HepG2 (cell line): ENCODE measurements around the gene LINS1. TPM values are rescaled to one million over a fixed set of nuclear protein-coding genes. Genes with fewer than 3 reads are reported as not detected.
A peak's percentile ranks its signal among the peaks of the same experiment; 100 is the strongest.

Source experiments
- ATAC-seq: fragments of 200-7000 bp; cut with Tn5 transposase; 3 replicates; pipeline ENCODE4 v1.9.1; 2020; ENCODE audit warnings: mild to moderate bottlenecking, moderate library complexity
- BruUV-seq: library from RNA; stranded (reverse); fragments of 400-500 nt; replicated peaks from 2 replicates; lab custom pipeline; 2021; lab: Mats Ljungman, UMichigan
- CTCF ChIA-PET: fragments of 300-600 bp; formaldehyde crosslinking; extraction: SDS; loops from one replicate; lab custom pipeline; 2021; ENCODE audit warnings: low total read pairs, inconsistent platforms, low intra/inter-chr PET ratio; lab: Yijun Ruan, JAX
- POLR2A ChIA-PET: fragments of 350-600 bp; sonication (Branson Sonifier 250); formaldehyde crosslinking; loops from one replicate; lab custom pipeline; 2020; ENCODE audit warnings: antibody characterized with exemption, inconsistent platforms; lab: Yijun Ruan, JAX
- DNase-seq: peaks from one replicate; pipeline ENCODE4 v3.0.0-alpha.2; 2015; ENCODE audit warnings: low spot score
- FAIRE-seq: peaks from 3 replicates; lab custom pipeline; 2011; peaks lifted over from hg19 to GRCh38; lab: Jason Lieb, UNC
- H2AFZ ChIP-seq: one replicate; pipeline ENCODE4 v1.6.1; 2011; ENCODE audit warnings: low read length, inconsistent platforms
- H3K27ac ChIP-seq: fragments of 300-600 bp; 3 replicates; pipeline ENCODE4 v1.8.0; 2011; ENCODE audit warnings: mixed run types, mild to moderate bottlenecking, mixed read lengths, low read length, inconsistent platforms; ENCODE audit not compliant: insufficient read depth; ENCODE audit errors: extremely low read length
- H3K27me3 ChIP-seq, 2 experiments: fragments of 200-600 bp in 1 of 2; 2 replicates in 1 of 2; 3 replicates in 1 of 2; pipeline versions ENCODE4 v1.6.0 to v1.8.0; 2011; ENCODE audit warnings: low read length in 2 of 2, mild to moderate bottlenecking in 2 of 2, moderate library complexity in 2 of 2, inconsistent platforms in 1 of 2; ENCODE audit not compliant: insufficient read depth in 2 of 2, control insufficient read depth in 1 of 2
- H3K36me3 ChIP-seq, 2 experiments: fragments of 200-600 bp in 1 of 2; replicated peaks in 1 of 2; 2 replicates in 1 of 2; 3 replicates in 1 of 2; pipeline versions ENCODE4 v1.5.1 to v1.8.0; 2011; ENCODE audit warnings: low read length in 2 of 2, inconsistent platforms in 1 of 2; ENCODE audit not compliant: insufficient read depth in 2 of 2, control insufficient read depth in 1 of 2
- H3K4me1 ChIP-seq: 2 replicates; pipeline ENCODE4 v1.5.1; 2012; ENCODE audit warnings: low read length, inconsistent platforms; ENCODE audit not compliant: insufficient read depth
- H3K4me2 ChIP-seq: 2 replicates; pipeline ENCODE4 v1.6.0; 2011; ENCODE audit warnings: low read depth, low read length, inconsistent platforms
- H3K4me3 ChIP-seq, 3 experiments: fragments of 200-600 bp in 1 of 3; sonication (generic), shearing (Covaris generic) in 1 of 3; replicated peaks in 1 of 3; 2 replicates each; pipeline ENCODE4 v1.5.1; 2011 to 2016; ENCODE audit warnings: low read length in 3 of 3, inconsistent platforms in 2 of 3, low read depth in 2 of 3, mild to moderate bottlenecking in 2 of 3, control low read depth in 1 of 3, mixed read lengths in 1 of 3; ENCODE audit not compliant: insufficient read depth in 1 of 3
- H3K79me2 ChIP-seq: one replicate; pipeline ENCODE4 v1.6.1; 2011; ENCODE audit warnings: low read length, inconsistent platforms; ENCODE audit not compliant: insufficient read depth
- H3K9ac ChIP-seq: 2 replicates; pipeline ENCODE4 v1.6.0; 2011; ENCODE audit warnings: mild to moderate bottlenecking, low read depth, low read length, inconsistent platforms; ENCODE audit not compliant: insufficient read depth
- H3K9me3 ChIP-seq: 2 replicates; pipeline ENCODE4 v1.5.1; 2012; ENCODE audit warnings: mild to moderate bottlenecking, low read length
- H4K20me1 ChIP-seq: 2 replicates; pipeline ENCODE4 v1.6.0; 2011; ENCODE audit warnings: inconsistent platforms, mild to moderate bottlenecking, low read length, moderate library complexity; ENCODE audit not compliant: insufficient read depth
- ETV6 ChIP-seq: sonication (generic); formaldehyde crosslinking; conservative IDR thresholded peaks from 2 replicates; pipeline ENCODE4 v1.4.0; 2020; ENCODE audit warnings: missing genetic modification reagents
- GATAD1 ChIP-seq: IDR thresholded peaks from 2 replicates; pipeline ENCODE4 v1.6.1; 2016; ENCODE audit warnings: missing genetic modification reagents, missing compliant biosample characterization
- KLF13 ChIP-seq: sonication (generic); formaldehyde crosslinking; IDR thresholded peaks from 2 replicates; pipeline ENCODE4 v1.4.0; 2020; ENCODE audit warnings: mild to moderate bottlenecking, missing genetic modification reagents
- KLF15 ChIP-seq: sonication (generic); formaldehyde crosslinking; IDR thresholded peaks from 2 replicates; pipeline ENCODE4 v1.8.1; 2023; ENCODE audit warnings: borderline replicate concordance, mild to moderate bottlenecking, inconsistent platforms, missing genetic modification reagents, mixed read lengths
- NPAS2 ChIP-seq: sonication (generic); formaldehyde crosslinking; IDR thresholded peaks from 2 replicates; pipeline ENCODE4 v1.8.0; 2022; ENCODE audit warnings: mild to moderate bottlenecking, missing genetic modification reagents, borderline replicate concordance
- NR2F1 ChIP-seq, 2 experiments: fragments of 450-650 bp in 1 of 2; formaldehyde crosslinking in 1 of 2; IDR thresholded peaks; 2 replicates each; pipeline versions ENCODE4 v1.5.0 to v1.6.1; 2016 to 2020; ENCODE audit warnings: mild to moderate bottlenecking in 1 of 2, missing compliant biosample characterization in 1 of 2, missing genetic modification reagents in 1 of 2, moderate library complexity in 1 of 2
- PBX3 ChIP-seq: sonication (generic); formaldehyde crosslinking; IDR thresholded peaks from 2 replicates; pipeline ENCODE4 v1.8.1; 2023; ENCODE audit warnings: missing genetic modification reagents, inconsistent platforms, borderline replicate concordance
- PHB2 ChIP-seq: fragments of 450-650 bp; IDR thresholded peaks from 2 replicates; pipeline ENCODE4 v1.6.1; 2018; ENCODE audit not compliant: partially characterized antibody
- SMARCC2 ChIP-seq: fragments of 450-650 bp; IDR thresholded peaks from 2 replicates; pipeline ENCODE4 v1.6.1; 2017; ENCODE audit warnings: antibody characterized with exemption, mild to moderate bottlenecking
- SP1 ChIP-seq, 2 experiments: fragments of 450-650 bp in 1 of 2; sonication (generic) in 1 of 2; formaldehyde crosslinking in 1 of 2; IDR thresholded peaks; 2 replicates each; pipeline versions ENCODE4 v1.4.0 to v1.6.1; 2016 to 2020; ENCODE audit warnings: missing genetic modification reagents in 1 of 2
- SRF ChIP-seq: IDR thresholded peaks from 2 replicates; pipeline ENCODE4 v1.6.1; 2011; ENCODE audit warnings: mild to moderate bottlenecking, low read depth, low read length, moderate library complexity
- YY1 ChIP-seq: IDR thresholded peaks from 2 replicates; pipeline ENCODE4 v1.6.1; 2011; ENCODE audit warnings: low read length, low read depth, moderate library complexity, mild to moderate bottlenecking; ENCODE audit not compliant: insufficient read depth, insufficient replicate concordance
- ZBTB20 ChIP-seq: sonication (generic); formaldehyde crosslinking; IDR thresholded peaks from 2 replicates; pipeline ENCODE4 v1.8.1; 2023; ENCODE audit warnings: missing genetic modification reagents, low read depth, mild to moderate bottlenecking, borderline replicate concordance
- ZFP1 ChIP-seq: IDR thresholded peaks from 2 replicates; pipeline ENCODE4 v1.6.1; 2016
- ZFY ChIP-seq: sonication (generic); formaldehyde crosslinking; IDR thresholded peaks from 2 replicates; pipeline ENCODE4 v1.4.0; 2020; ENCODE audit warnings: missing genetic modification reagents
- ZNF326 ChIP-seq: sonication (generic); formaldehyde crosslinking; IDR thresholded peaks from 2 replicates; pipeline ENCODE4 v1.4.0; 2020; ENCODE audit warnings: missing genetic modification reagents, borderline replicate concordance
- ZNF629 ChIP-seq: sonication (generic); formaldehyde crosslinking; conservative IDR thresholded peaks from 2 replicates; pipeline ENCODE4 v1.5.0; 2020; ENCODE audit warnings: missing genetic modification reagents
- ZNF737 ChIP-seq: sonication (generic); formaldehyde crosslinking; IDR thresholded peaks from 2 replicates; pipeline ENCODE4 v1.5.0; 2020; ENCODE audit warnings: missing genetic modification reagents, mild to moderate bottlenecking, borderline replicate concordance
- ZNF740 ChIP-seq: sonication (generic); formaldehyde crosslinking; IDR thresholded peaks from 2 replicates; pipeline ENCODE4 v1.4.0; 2020; ENCODE audit warnings: missing genetic modification reagents
- ZSCAN20 ChIP-seq: sonication (generic); formaldehyde crosslinking; IDR thresholded peaks from 2 replicates; pipeline ENCODE4 v1.4.0; 2020; ENCODE audit warnings: missing genetic modification reagents, mild to moderate bottlenecking, borderline replicate concordance
- WGBS: methylation state at CpG from one replicate; pipeline ENCODE4 v1.1.6; 2017; ENCODE audit warnings: low lambda C conversion rate; 5-methylcytosine and 5-hydroxymethylcytosine counted together
- in situ Hi-C: cut with HindIII; loops from 2 replicates; pipeline ENCODE4 v1.10.0; 2017; ENCODE audit warnings: low pct_unique_long_range_greater_than_20kb; ENCODE audit not compliant: extremely low pct_ligation_motif_present
- intact Hi-C: fragments of 100-400 bp; cut with micrococcal nuclease; formaldehyde crosslinking; loops from one replicate; pipeline ENCODE4 v1.10.0; 2022; ENCODE audit not compliant: unreplicated experiment
- polyA plus RNA-seq, 8 experiments: library from polyadenylated mRNA; depleted of rRNA in 3 of 8; stranded (reverse) in 7 of 8; unstranded in 1 of 8; fragments of >200 nt; fragmentation: Illumina TruSeq in 4 of 8; extraction: Trizol in 4 of 8; gene quantifications; 2 replicates each; pipeline versions ENCODE4 v1.2.1 to v1.2.3, GENCODE V29; 2011 to 2016; ENCODE audit warnings: low read depth in 4 of 8, missing spikeins in 1 of 8, mixed read lengths in 1 of 8; ENCODE audit not compliant: insufficient read depth in 1 of 8
- total RNA-seq, 5 experiments: library from RNA; depleted of rRNA; stranded (reverse); fragments of >200 nt; fragmentation: Illumina TruSeq; extraction: Trizol; gene quantifications; 2 replicates each; pipeline ENCODE4 v1.2.3, GENCODE V29; 2016; ENCODE audit warnings: low read depth in 1 of 5

LINS1 gene
- total and polyA plus RNA-seq, 2 of the 13 experiments (the other 11 are each of a cell fraction or from before 2014, with no cell fraction given) = 9.8 to 10.4 TPM

- ATAC-seq = no peak
- Histone ChIP-seq H3K79me2 (peaks cover 26% of the 10 kb centered on the region), H2AFZ (no peak overlapping the region), H3K4me2 (no peak overlapping the region), H3K36me3 (no peaks in the 10 kb centered on the region), H3K27ac (no peak overlapping the region), H3K27me3 (no peaks in the 10 kb centered on the region), H4K20me1 (no peaks in the 10 kb centered on the region), H3K4me1 (0 out of 2 replicates have a peak, but pooled peaks cover under 1% of the 10 kb centered on the region), H3K9me3 (peaks cover 23% of the 10 kb centered on the region), H3K9ac (no peak overlapping the region), H3K4me3 (no peak overlapping the region)
- CTCF ChIA-PET = no interaction called here
- intact Hi-C loops = no loop called here
- no TSS peak for BruUV-seq
- TF ChIP-seq ZNF740 (CRISPR knock-in tag) (no peak), ZSCAN20 (CRISPR knock-in tag) (no peak), ZFP1 (CRISPR knock-in tag) (no peak), ZNF629 (CRISPR knock-in tag) (0 out of 2 replicates have a peak, but pooled peaks have one; percentile 9), SP1 (IDR thresholded peaks at IDR 0.05) (no peak), SP1 (CRISPR knock-in tag; IDR thresholded peaks at IDR 0.05) (no peak)
- DNase-seq = no peak
- in situ Hi-C loops = no loop called here
- no peak for FAIRE-seq
- 100% methylated on average over 2 of the region's 2 CpGs for WGBS
- POLR2A ChIA-PET = no interaction called here
Measured at GRCh38 chr15:100593431-100593830, 8.6 kb downstream of the LINS1 start.

- Histone ChIP-seq H3K36me3 (no peaks in the 10 kb centered on the region), H3K27me3 (no peaks in the 10 kb centered on the region), H3K27ac (no peak overlapping the region), H2AFZ (no peak overlapping the region), H3K79me2 (peaks cover 20% of the 10 kb centered on the region), H3K4me1 (no peaks in the 10 kb centered on the region), H3K9ac (no peak overlapping the region), H4K20me1 (no peaks in the 10 kb centered on the region), H3K4me2 (no peak overlapping the region), H3K4me3 (no peak overlapping the region), H3K9me3 (peaks cover 28% of the 10 kb centered on the region)
- ChIA-PET POLR2A (no interaction called here), CTCF (no interaction called here)
- BruUV-seq = no TSS peak
- WGBS = 90% methylated on average over 3 of the region's 3 CpGs
- no peak for DNase-seq
- in situ Hi-C loops (no loop called here), intact Hi-C loops (no loop called here)
- no peak for FAIRE-seq
- ATAC-seq = no peak
- no peak for TF ChIP-seq PBX3
- TF ChIP-seq KLF13 = no peak
- no peak for TF ChIP-seq NPAS2
- no peak for TF ChIP-seq SRF
- TF ChIP-seq SMARCC2 = no peak
- no peak for TF ChIP-seq ZNF737
- no peak for TF ChIP-seq KLF15 (CRISPR knock-in tag)
- no peak for TF ChIP-seq NR2F1 (CRISPR knock-in tag; IDR thresholded peaks at IDR 0.05)
- no peak for TF ChIP-seq ETV6
- TF ChIP-seq GATAD1 = no peak
- TF ChIP-seq ZFY (CRISPR knock-in tag) = no peak
- no peak for TF ChIP-seq YY1
- TF ChIP-seq PHB2 = no peak
- no peak for TF ChIP-seq ZBTB20 (CRISPR knock-in tag)
- TF ChIP-seq ZNF326 (CRISPR knock-in tag) = no peak
Measured at GRCh38 chr15:100592898-100593297, 9.1 kb downstream of the LINS1 start.
